ENCODE results near the gene MCM5. TPM values are rescaled to one million over a fixed set of nuclear protein-coding genes. Genes with fewer than 3 reads are reported as not detected.

The MCM5 gene
- total RNA-seq, 1 donor from 2014 or later = 8.3 TPM

DNA sequence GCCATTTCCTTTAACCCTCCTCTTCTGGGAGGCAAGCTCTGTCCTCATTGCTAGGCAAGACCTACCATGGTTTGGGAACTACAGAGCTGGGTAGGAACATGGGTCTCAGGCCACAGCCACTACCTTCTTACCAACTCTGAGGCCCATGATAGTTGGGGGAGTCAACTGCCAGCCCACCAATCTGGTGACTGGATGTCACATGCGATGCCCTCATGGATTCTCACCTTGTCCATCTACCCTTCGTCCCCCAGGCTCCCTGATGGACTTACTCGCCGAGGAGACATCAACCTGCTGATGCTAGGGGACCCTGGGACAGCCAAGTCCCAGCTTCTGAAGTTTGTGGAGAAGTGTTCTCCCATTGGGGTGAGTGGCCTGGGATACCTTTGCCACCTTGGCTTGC lies 13.7 kb downstream of the MCM5 start:
- Histone ChIP-seq H3K4me1 (no peaks in the 10 kb centered on the region), H3K4me3 (no peak overlapping the region), H3K36me3 (peaks cover 94% of the 10 kb centered on the region), H3K27me3 (ENCODE audit: low read depth) (no peaks in the 10 kb centered on the region), H3K27ac (replicated peaks) (no peak overlapping the region), H3K9me3 (replicated peaks) (no peaks in the 10 kb centered on the region)
- DNase-seq = no peak
- intact Hi-C loops (cut with micrococcal nuclease) = no loop called here
- TF ChIP-seq, protein P1, sequence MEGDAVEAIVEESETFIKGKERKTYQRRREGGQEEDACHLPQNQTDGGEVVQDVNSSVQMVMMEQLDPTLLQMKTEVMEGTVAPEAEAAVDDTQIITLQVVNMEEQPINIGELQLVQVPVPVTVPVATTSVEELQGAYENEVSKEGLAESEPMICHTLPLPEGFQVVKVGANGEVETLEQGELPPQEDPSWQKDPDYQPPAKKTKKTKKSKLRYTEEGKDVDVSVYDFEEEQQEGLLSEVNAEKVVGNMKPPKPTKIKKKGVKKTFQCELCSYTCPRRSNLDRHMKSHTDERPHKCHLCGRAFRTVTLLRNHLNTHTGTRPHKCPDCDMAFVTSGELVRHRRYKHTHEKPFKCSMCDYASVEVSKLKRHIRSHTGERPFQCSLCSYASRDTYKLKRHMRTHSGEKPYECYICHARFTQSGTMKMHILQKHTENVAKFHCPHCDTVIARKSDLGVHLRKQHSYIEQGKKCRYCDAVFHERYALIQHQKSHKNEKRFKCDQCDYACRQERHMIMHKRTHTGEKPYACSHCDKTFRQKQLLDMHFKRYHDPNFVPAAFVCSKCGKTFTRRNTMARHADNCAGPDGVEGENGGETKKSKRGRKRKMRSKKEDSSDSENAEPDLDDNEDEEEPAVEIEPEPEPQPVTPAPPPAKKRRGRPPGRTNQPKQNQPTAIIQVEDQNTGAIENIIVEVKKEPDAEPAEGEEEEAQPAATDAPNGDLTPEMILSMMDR (IDR thresholded peaks at IDR 0.05; ENCODE audit: borderline replicate concordance) = no peak

- no peaks in the 10 kb centered on the region for H3K27me3 ChIP-seq (ENCODE audit: low read depth)
- no peak overlapping the region for H3K27ac ChIP-seq (replicated peaks)
- DNase-seq = no peak
- TF ChIP-seq, protein P1 (IDR thresholded peaks at IDR 0.05; ENCODE audit: borderline replicate concordance) = no peak
- intact Hi-C loops (cut with micrococcal nuclease) = no loop called here
- H3K9me3 ChIP-seq (replicated peaks) = no peaks in the 10 kb centered on the region
- no peaks in the 10 kb centered on the region for H3K4me1 ChIP-seq
- peaks cover 90% of the 10 kb centered on the region for H3K36me3 ChIP-seq
- H3K4me3 ChIP-seq = no peak overlapping the region
Measured at GRCh38 chr22:35417606-35418005, 17.7 kb downstream of the MCM5 start.

GRCh38 chr22:35418088-35418487 lies 18.1 kb downstream of the MCM5 start:
- H3K27me3 ChIP-seq (ENCODE audit: low read depth) = no peaks in the 10 kb centered on the region
- no peak overlapping the region for H3K27ac ChIP-seq (replicated peaks)
- TF ChIP-seq, protein P1 (IDR thresholded peaks at IDR 0.05; ENCODE audit: borderline replicate concordance) = no peak
- H3K4me1 ChIP-seq = no peaks in the 10 kb centered on the region
- DNase-seq = no peak
- intact Hi-C loops (cut with micrococcal nuclease) = no loop called here
- no peaks in the 10 kb centered on the region for H3K9me3 ChIP-seq (replicated peaks)
- H3K4me3 ChIP-seq = no peak overlapping the region
- H3K36me3 ChIP-seq = peaks cover 92% of the 10 kb centered on the region

- Histone ChIP-seq H3K27ac (replicated peaks) (no peak overlapping the region), H3K36me3 (peaks cover 92% of the 10 kb centered on the region), H3K27me3 (ENCODE audit: low read depth) (no peaks in the 10 kb centered on the region), H3K4me3 (no peak overlapping the region), H3K4me1 (no peaks in the 10 kb centered on the region), H3K9me3 (replicated peaks) (no peaks in the 10 kb centered on the region)
- TF ChIP-seq, protein P1 (IDR thresholded peaks at IDR 0.05; ENCODE audit: borderline replicate concordance) = no peak
- no peak for DNase-seq
- intact Hi-C loops (cut with micrococcal nuclease) = no loop called here
Measured at GRCh38 chr22:35418731-35419130, 18.8 kb downstream of the MCM5 start.

- H3K9me3 ChIP-seq (replicated peaks) = no peaks in the 10 kb centered on the region
- no peaks in the 10 kb centered on the region for H3K27me3 ChIP-seq (ENCODE audit: low read depth)
- H3K27ac ChIP-seq (replicated peaks) = no peak overlapping the region
- no peak for DNase-seq
- H3K4me1 ChIP-seq = no peaks in the 10 kb centered on the region
- intact Hi-C loops (cut with micrococcal nuclease) = no loop called here
- H3K36me3 ChIP-seq = peaks cover 92% of the 10 kb centered on the region
- TF ChIP-seq, protein P1 (IDR thresholded peaks at IDR 0.05; ENCODE audit: borderline replicate concordance) = no peak
- H3K4me3 ChIP-seq = no peak overlapping the region
Measured at GRCh38 chr22:35419756-35420155, 19.8 kb downstream of the MCM5 start.

DNA sequence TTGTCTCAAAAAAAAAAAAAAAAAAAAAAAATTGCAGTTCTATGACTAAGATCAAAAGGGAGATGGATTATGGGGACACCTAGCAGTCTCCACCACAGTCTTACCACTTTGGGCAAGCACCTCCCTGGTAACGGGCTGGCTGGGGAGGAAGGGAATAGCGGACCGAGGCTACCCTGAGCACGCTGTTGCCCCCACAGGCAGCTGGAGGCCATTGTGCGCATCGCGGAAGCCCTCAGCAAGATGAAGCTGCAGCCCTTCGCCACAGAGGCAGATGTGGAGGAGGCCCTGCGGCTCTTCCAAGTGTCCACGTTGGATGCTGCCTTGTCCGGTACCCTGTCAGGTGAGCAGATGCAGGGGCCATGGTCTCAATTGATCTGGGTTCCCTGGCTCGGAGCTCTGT lies 21.2 kb downstream of the MCM5 start:
- TF ChIP-seq, protein P1 (IDR thresholded peaks at IDR 0.05; ENCODE audit: borderline replicate concordance) = no peak
- no peak overlapping the region for H3K27ac ChIP-seq (replicated peaks)
- no peaks in the 10 kb centered on the region for H3K27me3 ChIP-seq (ENCODE audit: low read depth)
- no peaks in the 10 kb centered on the region for H3K4me1 ChIP-seq
- H3K4me3 ChIP-seq = no peak overlapping the region
- intact Hi-C loops (cut with micrococcal nuclease) = no loop called here
- peaks cover 82% of the 10 kb centered on the region for H3K36me3 ChIP-seq
- no peaks in the 10 kb centered on the region for H3K9me3 ChIP-seq (replicated peaks)
- no peak for DNase-seq

Data from left ventricle myocardium inferior (tissue), 1 donor.